PC-9 (cell line): Measurements from ENCODE around the gene PCNX1.

ENCODE experiments used
- CTCF ChIP-seq: fragments of 200-600 bp; sonication (generic); conservative IDR thresholded peaks from 2 replicates; pipeline ENCODE4 v1.6.1; 2017; ENCODE audit warnings: mixed run types, antibody characterized with exemption, mild to moderate bottlenecking, moderate library complexity
- EZH2 ChIP-seq: fragments of 200-600 bp; sonication (generic); IDR thresholded peaks from 2 replicates; pipeline ENCODE4 v1.8.0; 2017; ENCODE audit warnings: antibody characterized with exemption, low read depth

GRCh38 chr14:70947739-70948138 lies 40.5 kb downstream of the PCNX1 start:
- no peak for TF ChIP-seq CTCF
- TF ChIP-seq EZH2: no peak
